Myocyte (in vitro differentiated cells): ENCODE results near the gene VAV2. TPM values are rescaled to one million over a fixed set of nuclear protein-coding genes. Genes with fewer than 3 reads are reported as not detected.

ENCODE experiments used
- DNase-seq: peaks from one replicate; pipeline ENCODE4 v3.0.0-alpha.2; 2012; ENCODE audit warnings: low read depth
- total RNA-seq: library from RNA; depleted of rRNA; stranded (reverse); fragments of >200 nt; gene quantifications from 2 replicates; pipeline ENCODE4 v1.2.3, GENCODE V29; 2014

Gene VAV2
- total RNA-seq, 1 donor from 2014 or later = 10.4 TPM

DNA sequence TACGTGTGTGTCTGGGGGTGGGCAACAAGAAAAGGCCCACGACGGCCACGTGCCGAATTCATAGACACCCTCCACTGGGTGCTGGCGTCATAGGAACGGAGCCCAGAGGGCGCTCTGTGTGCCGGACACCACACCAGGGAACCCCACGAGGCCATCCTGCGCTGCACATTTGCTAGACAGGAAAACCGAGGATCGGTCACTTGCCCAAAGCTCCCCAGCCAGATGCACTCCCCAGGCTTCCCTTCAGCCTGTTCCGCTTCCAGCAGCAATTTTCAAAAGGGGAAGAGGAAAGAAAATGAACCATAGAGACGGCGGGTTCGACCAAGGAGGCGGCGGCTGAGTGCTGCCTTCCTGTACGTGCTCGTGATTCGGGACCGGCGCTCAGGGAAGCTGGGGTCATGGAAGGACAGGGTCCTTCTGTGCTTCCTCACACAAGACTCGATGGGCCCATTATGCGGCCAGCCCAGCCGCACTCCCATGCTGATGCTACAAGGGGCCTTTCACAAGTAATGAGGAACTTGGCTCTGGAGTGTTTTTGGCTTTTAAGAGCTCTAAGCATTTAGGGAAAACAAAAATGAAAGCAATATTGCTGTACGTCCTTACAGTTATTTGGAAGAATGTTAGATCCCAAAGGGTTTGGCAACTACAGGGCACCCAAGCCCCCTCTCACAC is 129.4 kb downstream of the VAV2 start:
- DNase-seq = no peak

DNA sequence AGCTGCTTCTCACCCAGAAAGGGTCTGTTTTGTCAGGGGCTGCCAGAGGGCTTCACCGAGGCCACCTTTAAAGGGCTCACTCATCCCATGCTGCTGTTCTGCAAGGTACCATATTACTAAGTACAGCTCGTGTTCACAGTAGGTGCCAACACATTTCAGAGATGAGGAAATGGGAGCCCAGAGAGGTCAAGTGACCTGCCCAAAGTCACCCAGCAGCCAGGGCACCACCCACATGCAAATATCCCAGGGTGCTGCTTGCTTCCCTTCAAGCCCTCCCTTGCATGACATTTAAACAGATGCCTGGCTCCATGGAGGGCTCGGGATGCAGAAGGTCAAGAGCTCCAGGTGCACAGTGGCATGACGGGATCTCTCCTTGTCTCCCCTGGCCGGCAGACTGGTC is 130.4 kb downstream of the VAV2 start:
- DNase-seq = no peak

DNA sequence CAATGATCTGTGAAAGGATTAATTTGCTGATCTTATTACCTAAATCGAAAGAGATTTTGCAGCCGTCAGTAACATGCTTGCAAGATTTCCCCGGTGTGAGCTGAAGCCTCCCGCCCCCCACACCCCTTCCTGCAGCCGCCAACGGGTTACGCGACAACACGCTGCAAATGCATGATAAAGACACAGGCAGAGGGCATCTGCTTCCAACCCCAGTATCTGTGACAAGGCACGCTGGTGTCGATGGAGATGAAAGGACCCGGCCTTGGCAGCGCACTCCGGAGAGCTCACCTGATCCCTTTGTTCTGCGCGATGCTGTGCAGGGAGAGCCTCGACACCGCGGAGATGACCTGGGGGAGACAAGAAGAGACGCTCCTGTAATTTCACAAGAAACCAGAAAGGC is 131.0 kb downstream of the VAV2 start:
- DNase-seq = no peak

DNA sequence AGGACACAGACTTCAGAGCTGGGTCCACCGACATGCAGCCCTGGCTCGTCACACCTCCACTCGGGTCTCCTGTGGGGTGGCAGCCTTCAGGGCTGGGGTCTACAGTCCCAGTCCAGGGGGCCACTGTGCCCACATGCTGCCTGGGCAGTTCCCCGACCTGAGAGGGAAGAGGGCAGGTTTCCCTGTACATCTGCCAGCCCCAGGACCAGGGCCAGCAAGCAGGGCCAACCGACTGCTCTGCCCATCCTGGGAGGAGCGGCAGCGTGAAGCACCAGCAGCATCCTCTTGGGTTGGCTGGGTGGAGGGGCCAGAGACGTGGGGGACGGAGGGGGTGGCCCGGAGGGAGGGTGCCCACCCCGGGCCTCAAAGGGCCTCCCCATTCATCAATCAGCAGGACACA is 133.4 kb downstream of the VAV2 start:
- DNase-seq = no peak

DNA sequence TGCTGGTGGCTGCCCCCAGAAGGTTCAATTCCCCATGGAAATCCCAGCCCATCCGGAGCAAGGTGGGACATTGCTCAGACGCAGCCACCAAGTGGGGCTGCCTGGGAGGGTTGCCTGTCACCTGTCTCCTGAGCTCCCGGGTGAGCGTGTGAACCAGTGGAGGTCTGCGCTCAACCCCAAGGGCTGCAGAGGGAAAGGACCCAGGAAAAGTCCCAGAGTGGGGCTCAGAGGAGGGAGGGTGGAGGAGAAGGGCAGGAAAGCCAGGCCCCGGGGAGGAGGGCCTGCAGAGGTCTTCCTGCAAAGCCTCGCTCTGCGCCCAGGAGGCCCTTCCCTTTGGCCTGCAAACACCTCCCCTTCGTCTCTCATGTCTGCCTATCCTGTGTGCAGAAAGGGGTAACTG is 134.5 kb downstream of the VAV2 start:
- no peak for DNase-seq

DNA sequence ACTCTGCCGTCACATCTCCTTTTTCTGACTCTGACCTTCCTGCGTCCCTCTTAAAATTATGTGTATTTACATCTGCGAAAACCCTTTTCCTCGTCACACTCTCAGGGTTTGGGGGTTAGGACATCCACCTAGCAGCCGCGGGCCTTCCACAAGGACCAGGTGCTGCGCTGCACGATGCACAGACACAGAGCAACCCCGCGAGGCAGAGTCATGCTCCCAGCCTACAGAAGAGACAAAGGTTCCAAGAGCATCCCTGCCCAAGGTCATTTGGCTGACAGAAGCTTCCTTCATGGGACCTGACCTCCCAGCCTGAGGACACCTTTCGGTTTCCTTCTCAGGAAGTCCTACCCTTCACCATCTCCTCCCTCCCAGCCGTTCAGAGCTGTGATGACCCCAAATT is 135.3 kb downstream of the VAV2 start:
- DNase-seq = no peak

DNA sequence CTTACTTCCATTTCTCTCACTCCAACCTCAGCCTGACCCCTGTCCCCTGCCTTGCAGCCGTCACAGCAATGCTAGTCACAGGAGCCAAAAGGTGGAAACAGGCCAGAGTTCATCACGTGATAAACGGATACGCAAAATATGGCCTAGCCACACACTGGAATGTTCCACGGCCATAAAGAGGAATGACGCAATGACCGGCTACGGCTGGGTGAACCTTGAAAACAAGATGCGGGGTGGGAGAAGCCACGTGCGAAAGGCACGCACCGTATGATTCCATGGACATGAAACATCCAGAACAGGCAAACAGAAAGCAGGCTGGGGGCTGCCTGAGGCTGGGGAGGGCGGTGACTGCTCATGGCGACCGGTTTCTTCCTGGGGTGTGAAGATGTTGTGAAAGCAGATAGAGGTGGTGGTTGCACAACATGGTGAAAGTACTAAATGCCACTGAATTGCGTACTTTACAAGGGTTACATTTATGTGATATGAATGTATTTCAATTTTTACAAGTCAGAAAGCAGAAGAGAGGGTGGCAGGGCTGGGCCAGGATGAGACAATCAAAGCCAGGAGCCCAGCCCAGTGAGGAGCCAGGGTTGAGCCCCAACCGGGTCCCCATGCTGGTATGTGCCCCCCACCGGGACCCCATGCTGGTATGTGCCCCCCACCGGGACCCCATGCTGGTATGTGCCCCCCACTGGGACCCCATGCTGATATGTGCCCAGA is 136.2 kb downstream of the VAV2 start:
- DNase-seq = no peak

DNA sequence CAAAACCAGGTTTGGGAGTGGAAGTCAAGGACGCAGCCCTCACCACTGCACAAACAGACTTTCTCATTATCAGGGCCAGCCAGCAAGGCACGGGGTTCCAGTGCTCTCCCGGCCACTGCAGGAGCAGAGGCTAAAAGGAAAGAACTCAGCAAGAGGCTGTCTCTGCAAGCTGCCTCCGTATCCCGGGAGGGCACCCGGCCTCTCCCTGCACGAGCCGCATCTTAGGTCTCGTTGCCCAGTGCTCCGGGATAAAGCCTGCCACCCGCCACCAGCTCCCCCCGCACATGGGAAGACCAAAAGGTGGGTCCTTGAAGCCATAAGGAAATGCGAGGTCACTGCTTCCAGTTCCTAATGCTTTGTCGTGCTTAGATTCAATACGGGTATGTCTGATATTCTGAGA is 136.8 kb downstream of the VAV2 start:
- DNase-seq = no peak

DNA sequence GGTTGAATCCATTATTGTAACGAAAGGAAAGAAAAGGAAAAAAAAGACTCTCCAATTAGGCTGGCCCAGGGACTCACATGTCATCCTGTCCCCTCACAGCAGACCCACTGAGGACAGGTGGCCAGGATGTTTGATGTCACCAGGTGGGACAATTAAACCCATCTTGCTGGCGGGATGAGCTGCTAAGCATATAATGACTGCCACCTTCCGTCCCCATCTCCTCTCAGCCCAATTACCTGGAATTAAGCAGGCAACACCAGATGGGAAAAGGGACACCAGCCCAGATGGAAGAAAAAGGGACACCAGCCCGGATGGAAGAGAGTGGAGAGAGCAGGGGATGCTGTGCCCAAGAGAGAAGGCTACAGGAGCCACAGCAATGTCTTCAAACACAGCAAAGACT is 137.4 kb downstream of the VAV2 start:
- no peak for DNase-seq

- DNase-seq = no peak
Measured at GRCh38 chr9:133854048-133854447, 138.1 kb downstream of the VAV2 start.

- DNase-seq = no peak
Measured at GRCh38 chr9:133853331-133853730, 138.8 kb downstream of the VAV2 start.

DNA sequence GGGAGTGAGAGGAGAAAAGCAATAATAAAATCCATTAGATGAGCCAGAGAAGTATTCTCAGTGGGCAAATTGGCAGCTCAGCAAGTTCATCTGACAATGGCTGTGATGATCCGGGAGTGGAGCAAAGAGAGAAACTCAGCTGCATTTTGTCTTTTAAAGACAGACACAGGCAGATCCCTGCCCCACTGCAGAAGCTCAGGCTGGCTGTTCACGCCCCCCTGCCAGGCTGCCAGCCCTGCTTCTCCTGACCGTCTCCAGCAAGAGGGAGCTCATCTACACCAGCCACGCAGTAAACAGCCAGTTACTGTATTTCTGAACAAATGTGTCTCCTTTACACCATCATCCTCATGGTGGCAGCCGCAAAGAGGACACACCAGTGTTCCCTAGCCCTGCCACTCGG is 139.7 kb downstream of the VAV2 start:
- no peak for DNase-seq

DNA sequence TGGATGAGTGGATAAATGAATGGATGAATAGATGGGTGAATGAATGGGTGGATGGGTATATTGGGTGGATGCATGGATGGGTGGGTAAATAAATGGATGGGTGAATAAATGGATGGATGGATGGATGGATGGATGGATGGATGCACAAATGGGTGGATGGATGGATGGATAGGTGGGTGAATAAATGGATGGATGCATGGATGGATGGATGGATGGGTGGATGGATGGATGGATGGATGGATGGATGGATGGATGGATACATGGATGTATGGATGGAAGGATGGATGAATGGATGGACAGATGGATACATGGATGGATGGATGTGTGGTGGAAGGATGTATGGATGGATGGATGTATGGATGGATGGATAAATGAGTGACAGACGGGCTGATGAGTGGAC is 140.4 kb downstream of the VAV2 start:
- no peak for DNase-seq

GRCh38 chr9:133850937-133851336 is 141.2 kb downstream of the VAV2 start:
- no peak for DNase-seq

DNA sequence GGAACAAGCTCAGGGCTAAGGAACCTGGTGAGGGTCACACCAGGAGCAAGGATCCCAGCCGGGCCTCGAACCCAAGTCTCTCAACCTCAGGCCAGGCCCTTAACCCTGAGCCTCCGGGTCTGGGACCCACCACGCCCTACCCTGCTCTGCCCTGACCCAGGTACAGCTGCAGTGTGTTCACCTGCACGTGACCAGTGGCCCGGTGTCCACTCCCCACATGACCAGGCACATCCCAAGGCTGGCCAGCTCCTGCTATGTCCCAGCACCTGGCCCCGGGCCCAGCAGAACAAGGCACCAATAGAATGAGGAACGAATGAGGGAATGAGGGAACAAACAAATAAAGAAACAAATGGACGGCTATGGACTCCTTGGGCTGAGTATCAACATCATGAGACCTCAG is 142.0 kb downstream of the VAV2 start:
- DNase-seq = no peak

GRCh38 chr9:133849110-133849670 is 142.9 kb downstream of the VAV2 start:
- no peak for DNase-seq

GRCh38 chr9:133848471-133849109 is 143.5 kb downstream of the VAV2 start:
- DNase-seq = no peak

- DNase-seq = no peak
Measured at GRCh38 chr9:133846483-133847090, 145.5 kb downstream of the VAV2 start.

GRCh38 chr9:133845440-133845839 is 146.7 kb downstream of the VAV2 start:
- no peak for DNase-seq

DNA sequence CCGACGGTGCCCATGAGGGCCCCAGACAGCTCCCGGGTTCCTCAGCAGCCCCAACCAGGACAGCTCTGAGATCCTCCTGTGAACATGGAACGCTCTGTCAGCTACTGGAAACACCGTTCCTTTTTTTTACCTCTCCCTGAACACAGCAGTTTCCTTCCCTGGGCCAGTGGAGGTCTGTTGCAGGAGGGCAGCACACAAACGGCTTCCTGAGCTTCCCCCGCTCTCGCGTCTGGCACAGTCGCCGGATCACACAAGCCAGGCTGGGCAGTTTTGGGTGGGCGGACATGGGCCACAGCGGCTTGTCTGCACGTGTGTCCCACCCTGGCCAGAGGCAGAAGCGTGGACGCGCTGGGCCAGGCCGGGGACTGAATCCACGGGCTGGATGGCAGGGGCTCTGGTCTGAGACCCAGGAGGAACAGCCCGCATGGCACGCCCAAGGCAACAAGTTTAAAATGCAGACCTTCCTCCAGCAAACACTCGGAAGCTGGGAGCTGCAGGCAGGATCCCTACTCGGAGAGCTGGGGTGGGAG is 147.2 kb downstream of the VAV2 start:
- no peak for DNase-seq

DNA sequence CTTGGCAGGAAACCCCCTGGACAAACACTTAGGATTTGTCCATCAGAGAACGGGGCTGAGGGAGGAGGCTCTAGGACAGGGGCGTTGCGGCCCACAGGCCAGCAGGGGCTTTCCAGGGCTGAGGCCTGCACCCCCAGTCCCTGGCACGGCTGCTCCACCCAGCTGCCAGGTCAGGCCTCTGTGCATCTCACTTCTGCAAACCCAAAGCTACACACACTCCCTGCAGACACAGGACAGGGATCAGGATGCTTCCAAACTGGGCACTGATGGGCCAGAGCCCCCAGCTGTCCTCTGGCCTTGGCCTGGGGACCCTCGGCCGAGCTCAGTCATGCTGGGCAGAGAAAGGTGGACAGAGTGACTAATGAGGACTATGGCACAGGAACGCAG is 147.7 kb downstream of the VAV2 start:
- DNase-seq = no peak
